K562 (cell line): ENCODE measurements around the gene LCLAT1. TPM values are rescaled to one million over a fixed set of nuclear protein-coding genes. Genes with fewer than 3 reads are reported as not detected.

ENCODE experiments used
- BHLHE40 ChIP-seq: IDR thresholded peaks from 2 replicates; pipeline ENCODE4 v1.6.1; 2011; ENCODE audit warnings: low read length, improper control_type of control experiment
- CEBPG ChIP-seq, 3 experiments: fragments of 200-800 bp in 1 of 3; sonication (Bioruptor generic) in 1 of 3; sonication (generic) in 1 of 3; formaldehyde crosslinking in 1 of 3; IDR thresholded peaks in 2 of 3; conservative IDR thresholded peaks in 1 of 3; 2 replicates each; pipeline versions ENCODE4 v1.6.1 to v1.8.0; 2016 to 2022; ENCODE audit warnings: missing compliant biosample characterization in 2 of 3, missing genetic modification characterization in 2 of 3, mild to moderate bottlenecking in 1 of 3, missing genetic modification reagents in 1 of 3
- CHD1 ChIP-seq: fragments of 200-600 bp; sonication (generic); IDR thresholded peaks from one replicate; pipeline ENCODE4 v1.6.1; 2012; ENCODE audit warnings: mild to moderate bottlenecking, moderate library complexity, low read length, inconsistent platforms
- E4F1 ChIP-seq: fragments of 250-450 bp; sonication (Bioruptor Pico); IDR thresholded peaks from 2 replicates; pipeline ENCODE4 v1.5.0; 2021; ENCODE audit warnings: mild to moderate bottlenecking, borderline replicate concordance
- ETV6 ChIP-seq, 3 experiments: fragments of 150-350 bp in 1 of 3; sonication (generic) in 1 of 3; formaldehyde crosslinking in 1 of 3; IDR thresholded peaks; 2 replicates each; pipeline versions ENCODE4 v1.6.1 to v1.8.0; 2014 to 2022; ENCODE audit warnings: borderline replicate concordance in 2 of 3, low read depth in 2 of 3, antibody characterized with exemption in 1 of 3, low read length in 1 of 3, mild to moderate bottlenecking in 1 of 3, missing genetic modification reagents in 1 of 3
- GABPA ChIP-seq: fragments of 200-800 bp; sonication (Bioruptor generic); conservative IDR thresholded peaks from 2 replicates; pipeline ENCODE4 v1.6.1; 2016; ENCODE audit warnings: low read depth, missing genetic modification characterization, missing compliant biosample characterization
- JUN ChIP-seq, 2 experiments: sonication (generic) in 1 of 2; formaldehyde crosslinking in 1 of 2; IDR thresholded peaks; 2 replicates each; pipeline versions ENCODE4 v1.6.1 to v1.8.0; 2012 to 2022; ENCODE audit warnings: borderline replicate concordance in 2 of 2, mild to moderate bottlenecking in 2 of 2, improper control_type of control experiment in 1 of 2, low read depth in 1 of 2, low read length in 1 of 2, missing genetic modification reagents in 1 of 2
- KLF6 ChIP-seq: fragments of 250-450 bp; sonication (Bioruptor Pico); IDR thresholded peaks from 2 replicates; pipeline ENCODE4 v1.4.0; 2020; ENCODE audit warnings: mild to moderate bottlenecking, moderate library complexity, borderline replicate concordance
- LARP7 ChIP-seq: fragments of 450-650 bp; IDR thresholded peaks from 2 replicates; pipeline ENCODE4 v1.6.1; 2016
- NFXL1 ChIP-seq: fragments of 450-650 bp; formaldehyde crosslinking; IDR thresholded peaks from 2 replicates; pipeline ENCODE4 v1.4.0; 2021; ENCODE audit warnings: mild to moderate bottlenecking
- SRSF7 ChIP-seq: fragments of 200-400 bp; formaldehyde crosslinking; optimal IDR thresholded peaks from 2 replicates; pipeline ENCODE3; 2017; ENCODE audit warnings: mild to moderate bottlenecking, low read depth, low read length
- TAF7 ChIP-seq: fragments of 450-650 bp; IDR thresholded peaks from 2 replicates; pipeline ENCODE4 v1.6.1; 2016; ENCODE audit warnings: missing genetic modification characterization, missing compliant biosample characterization
- TARDBP ChIP-seq: fragments of 450-650 bp; IDR thresholded peaks from 2 replicates; pipeline ENCODE4 v1.6.1; 2016
- TRIM24 ChIP-seq, 2 experiments: fragments of 450-650 bp; IDR thresholded peaks; 2 replicates each; pipeline ENCODE4 v1.6.1; 2016
- ZBTB1 ChIP-seq: sonication (generic); formaldehyde crosslinking; IDR thresholded peaks from 2 replicates; pipeline ENCODE4 v1.8.1; 2023; ENCODE audit warnings: missing genetic modification reagents, low read depth, mild to moderate bottlenecking, borderline replicate concordance
- ZNF263 ChIP-seq: sonication (generic); formaldehyde crosslinking; IDR thresholded peaks from 2 replicates; pipeline ENCODE4 v1.8.0; 2022; ENCODE audit warnings: mild to moderate bottlenecking, missing genetic modification reagents, borderline replicate concordance
- ZNF592 ChIP-seq: fragments of 450-650 bp; IDR thresholded peaks from 2 replicates; pipeline ENCODE4 v1.6.1; 2017; ENCODE audit warnings: antibody characterized with exemption, mild to moderate bottlenecking
- polyA plus RNA-seq, 8 experiments: library from polyadenylated mRNA; depleted of rRNA in 4 of 8; stranded (reverse) in 5 of 8; unstranded in 3 of 8; fragments of >200 nt; fragmentation: Nextera tagmentation in 2 of 8; fragmentation: Illumina TruSeq in 1 of 8; extraction: Ambion mirVana in 2 of 8; extraction: Trizol in 1 of 8; gene quantifications; 2 replicates each; pipeline versions ENCODE4 v1.2.1 to v1.2.3, GENCODE V29; 2011 to 2014; ENCODE audit warnings: inconsistent platforms in 1 of 8, missing spikeins in 1 of 8
- total RNA-seq, 7 experiments: library from RNA; depleted of rRNA in 6 of 7; stranded (reverse); fragments of >200 nt in 6 of 7; fragmentation: Illumina TruSeq in 2 of 7; extraction: Trizol in 2 of 7; gene quantifications; 2 replicates each; pipeline versions ENCODE4 v1.2.1 to v1.2.3, GENCODE V29; 2011 to 2021; ENCODE audit warnings: low replicate concordance in 1 of 7
- TF ChIP-seq, protein P1 (sequence below): fragments of 450-650 bp; formaldehyde crosslinking; IDR thresholded peaks from 2 replicates; pipeline ENCODE4 v1.4.0; 2022; ENCODE audit warnings: missing genetic modification characterization

The LCLAT1 gene
- total and polyA plus RNA-seq, 9 of the 15 experiments (the other 6 are each of a cell fraction or from before 2014, with no cell fraction given): 8.9 to 63.3 (median 25.4) TPM

- no peak for TF ChIP-seq ZNF263
- TF ChIP-seq KLF6 (CRISPR knock-in tag): no peak; the same call in 1 of the 2 replicates
- TF ChIP-seq TAF7 (tag): no peak
- 0 out of 2 replicates have a peak, but pooled peaks have one; percentile 20 for TF ChIP-seq LARP7
- TF ChIP-seq JUN (IDR thresholded peaks at IDR 0.05; ENCODE audit: borderline replicate concordance, low read depth, low read length): no peak
- TF ChIP-seq JUN (CRISPR knock-in tag; IDR thresholded peaks at IDR 0.05; ENCODE audit: borderline replicate concordance): no peak
- TF ChIP-seq CHD1: no peak
- no peak for TF ChIP-seq BHLHE40
- TF ChIP-seq CEBPG (CRISPR knock-in tag; IDR thresholded peaks at IDR 0.05): no peak
- no peak for TF ChIP-seq CEBPG (tag; conservative IDR thresholded peaks at IDR 0.05 in 1 of 2, IDR thresholded peaks at IDR 0.05 in 1 of 2)
- TF ChIP-seq GABPA (tag): peak; percentile 38; the same call in 1 of the 2 replicates
- no peak for TF ChIP-seq ZNF592
- TF ChIP-seq E4F1 (CRISPR knock-in tag): no peak
- no peak for TF ChIP-seq ETV6 (IDR thresholded peaks at IDR 0.05; ENCODE audit: borderline replicate concordance in 1 of 2, low read depth in 2 of 2, low read length in 1 of 2)
- TF ChIP-seq ETV6 (CRISPR knock-in tag; IDR thresholded peaks at IDR 0.05; ENCODE audit: borderline replicate concordance): no peak
- 0 out of 4 replicates have a peak, but pooled peaks of 1 of the 2 experiments have one; percentile 3 for TF ChIP-seq TRIM24 (IDR thresholded peaks at IDR 0.05)
- TF ChIP-seq, protein P1, sequence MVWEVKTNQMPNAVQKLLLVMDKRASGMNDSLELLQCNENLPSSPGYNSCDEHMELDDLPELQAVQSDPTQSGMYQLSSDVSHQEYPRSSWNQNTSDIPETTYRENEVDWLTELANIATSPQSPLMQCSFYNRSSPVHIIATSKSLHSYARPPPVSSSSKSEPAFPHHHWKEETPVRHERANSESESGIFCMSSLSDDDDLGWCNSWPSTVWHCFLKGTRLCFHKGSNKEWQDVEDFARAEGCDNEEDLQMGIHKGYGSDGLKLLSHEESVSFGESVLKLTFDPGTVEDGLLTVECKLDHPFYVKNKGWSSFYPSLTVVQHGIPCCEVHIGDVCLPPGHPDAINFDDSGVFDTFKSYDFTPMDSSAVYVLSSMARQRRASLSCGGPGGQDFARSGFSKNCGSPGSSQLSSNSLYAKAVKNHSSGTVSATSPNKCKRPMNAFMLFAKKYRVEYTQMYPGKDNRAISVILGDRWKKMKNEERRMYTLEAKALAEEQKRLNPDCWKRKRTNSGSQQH (CRISPR knock-in tag): peak; percentile 74
- no peak for TF ChIP-seq SRSF7
- no peak for TF ChIP-seq ZBTB1 (CRISPR knock-in tag)
- TF ChIP-seq NFXL1: no peak
- no peak for TF ChIP-seq TARDBP
Observed at GRCh38 chr2:30422444-30423040, 24.5 kb upstream of the LCLAT1 start (continued).
